ENCODE data around the gene TIMD4. TPM values are rescaled to one million over a fixed set of nuclear protein-coding genes. Genes with fewer than 3 reads are reported as not detected.

The TIMD4 gene
- not detected in 2 replicates for total RNA-seq

GRCh38 chr5:156963125-156963524 is at the start of gene TIMD4:
TIMD4 (minus strand) TSS chr5:156963226; CDS start chr5:156963198, 28 bp downstream.

Other genes starting within 250 kb of the TIMD4 start
- gene PPP1R2B, start 112.9 kb downstream of the TIMD4 start, total RNA-seq = 0.06 and 0.16 TPM in 2 replicates
- not detected in 2 replicates for gene HAVCR1, start 95.9 kb upstream of the TIMD4 start, total RNA-seq
- gene HAVCR2, start 145.8 kb upstream of the TIMD4 start, total RNA-seq = 0.06 TPM in 1 of 2 replicates, not detected in the other
- gene MED7, start 179.6 kb upstream of the TIMD4 start, total RNA-seq = 5.0 and 6.2 TPM in 2 replicates
- gene GARIN3, start 203.0 kb upstream of the TIMD4 start, total RNA-seq = not detected in 2 replicates
- not detected in 2 replicates for gene ITK, start 217.6 kb upstream of the TIMD4 start, total RNA-seq